Glutamatergic neuron (in vitro differentiated cells): Measurements from ENCODE around the gene TNFRSF1A. TPM values are rescaled to one million over a fixed set of nuclear protein-coding genes. Genes with fewer than 3 reads are reported as not detected.

Experiments used
- DNase-seq: peaks from one replicate; pipeline ENCODE4 v3.0.0; 2022
- H3K27ac Mint-ChIP-seq: one replicate; pipeline ENCODE4 v1.8.0; 2020; ENCODE audit warnings: mild to moderate bottlenecking, mixed read lengths, inconsistent platforms; ENCODE audit not compliant: unreplicated experiment
- H3K27me3 Mint-ChIP-seq: one replicate; pipeline ENCODE4 v1.8.0; 2020; ENCODE audit warnings: mild to moderate bottlenecking, moderate library complexity, mixed read lengths, inconsistent platforms; ENCODE audit not compliant: unreplicated experiment
- H3K36me3 Mint-ChIP-seq: one replicate; pipeline ENCODE4 v1.8.0; 2020; ENCODE audit warnings: mild to moderate bottlenecking, mixed read lengths, inconsistent platforms; ENCODE audit not compliant: unreplicated experiment
- H3K4me1 Mint-ChIP-seq: one replicate; pipeline ENCODE4 v1.8.0; 2020; ENCODE audit warnings: mild to moderate bottlenecking, low read depth, mixed read lengths, inconsistent platforms; ENCODE audit not compliant: unreplicated experiment
- H3K4me3 Mint-ChIP-seq: one replicate; pipeline ENCODE4 v1.8.0; 2020; ENCODE audit warnings: mild to moderate bottlenecking, mixed read lengths, inconsistent platforms; ENCODE audit not compliant: unreplicated experiment
- H3K9me3 Mint-ChIP-seq: one replicate; pipeline ENCODE4 v1.8.0; 2020; ENCODE audit warnings: mild to moderate bottlenecking, moderate library complexity, mixed read lengths, inconsistent platforms; ENCODE audit not compliant: unreplicated experiment
- total RNA-seq: library from RNA; stranded (reverse); fragmentation: NEBNext Ultra II Directional; extraction: Animal tissue kit (Norgen Biotek cat#: 25700); gene quantifications from one replicate; pipeline ENCODE4 v1.2.1, GENCODE V29; 2021; ENCODE audit not compliant: unreplicated experiment
- TF ChIP-seq, protein P1 (sequence below): fragments of 200-600 bp; sonication (generic); IDR thresholded peaks from one replicate; pipeline ENCODE4 v1.5.0; 2021; ENCODE audit not compliant: partially characterized antibody, unreplicated experiment

Gene TNFRSF1A
- total RNA-seq, 1 donor from 2014 or later = 7.4 TPM

- no peak for DNase-seq
- no peaks in the 10 kb centered on the region for H3K36me3 Mint-ChIP-seq
- H3K27me3 Mint-ChIP-seq = peaks cover 13% of the 10 kb centered on the region
- peaks cover 14% of the 10 kb centered on the region for H3K4me1 Mint-ChIP-seq
- TF ChIP-seq, protein P1, sequence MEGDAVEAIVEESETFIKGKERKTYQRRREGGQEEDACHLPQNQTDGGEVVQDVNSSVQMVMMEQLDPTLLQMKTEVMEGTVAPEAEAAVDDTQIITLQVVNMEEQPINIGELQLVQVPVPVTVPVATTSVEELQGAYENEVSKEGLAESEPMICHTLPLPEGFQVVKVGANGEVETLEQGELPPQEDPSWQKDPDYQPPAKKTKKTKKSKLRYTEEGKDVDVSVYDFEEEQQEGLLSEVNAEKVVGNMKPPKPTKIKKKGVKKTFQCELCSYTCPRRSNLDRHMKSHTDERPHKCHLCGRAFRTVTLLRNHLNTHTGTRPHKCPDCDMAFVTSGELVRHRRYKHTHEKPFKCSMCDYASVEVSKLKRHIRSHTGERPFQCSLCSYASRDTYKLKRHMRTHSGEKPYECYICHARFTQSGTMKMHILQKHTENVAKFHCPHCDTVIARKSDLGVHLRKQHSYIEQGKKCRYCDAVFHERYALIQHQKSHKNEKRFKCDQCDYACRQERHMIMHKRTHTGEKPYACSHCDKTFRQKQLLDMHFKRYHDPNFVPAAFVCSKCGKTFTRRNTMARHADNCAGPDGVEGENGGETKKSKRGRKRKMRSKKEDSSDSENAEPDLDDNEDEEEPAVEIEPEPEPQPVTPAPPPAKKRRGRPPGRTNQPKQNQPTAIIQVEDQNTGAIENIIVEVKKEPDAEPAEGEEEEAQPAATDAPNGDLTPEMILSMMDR = no peak
- no peak overlapping the region for H3K27ac Mint-ChIP-seq
- H3K9me3 Mint-ChIP-seq = peaks cover 2% of the 10 kb centered on the region
- H3K4me3 Mint-ChIP-seq = no peak overlapping the region
These were observed 13.7 kb downstream of the TNFRSF1A start for GRCh38 chr12:6328045-6328779.

DNA sequence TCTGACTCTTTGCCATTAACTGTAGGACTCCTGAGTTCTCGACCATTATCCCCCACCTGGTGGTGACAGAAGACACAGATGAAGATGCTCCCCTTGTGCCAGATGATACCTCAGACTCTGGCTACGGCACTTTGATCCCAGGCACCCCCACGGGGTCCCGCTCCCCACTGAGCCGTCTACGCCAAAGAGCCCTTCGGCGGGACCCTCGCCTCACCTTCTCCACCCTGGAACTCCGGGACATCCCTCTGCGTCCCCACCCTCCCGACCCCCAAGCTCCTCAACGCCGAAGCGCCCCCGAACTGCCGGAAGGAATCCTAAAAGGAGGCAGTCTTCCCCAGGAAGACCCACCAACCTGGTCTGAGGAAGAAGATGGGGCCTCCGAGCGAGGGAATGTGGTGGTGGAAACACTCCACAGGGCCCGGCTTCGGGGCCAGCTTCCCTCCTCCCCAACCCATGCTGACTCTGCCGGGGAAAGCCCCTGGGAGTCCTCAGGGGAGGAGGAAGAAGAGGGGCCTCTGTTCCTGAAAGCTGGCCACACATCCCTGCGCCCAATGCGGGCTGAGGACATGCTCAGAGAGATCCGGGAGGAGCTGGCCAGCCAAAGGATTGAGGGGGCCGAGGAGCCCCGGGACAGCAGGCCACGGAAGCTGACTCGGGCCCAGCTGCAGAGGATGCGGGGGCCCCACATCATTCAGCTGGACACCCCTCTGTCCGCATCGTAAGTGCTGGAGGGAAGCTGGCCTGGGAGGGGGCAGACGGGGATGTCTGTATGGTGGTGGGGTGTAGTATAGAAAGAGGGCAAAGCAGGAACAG lies 14.4 kb downstream of the TNFRSF1A start:
- no peak for DNase-seq
- H3K9me3 Mint-ChIP-seq = peaks cover 2% of the 10 kb centered on the region
- TF ChIP-seq, protein P1 = no peak
- no peaks in the 10 kb centered on the region for H3K36me3 Mint-ChIP-seq
- peaks cover 13% of the 10 kb centered on the region for H3K27me3 Mint-ChIP-seq
- peaks cover 19% of the 10 kb centered on the region for H3K4me1 Mint-ChIP-seq
- H3K4me3 Mint-ChIP-seq = no peak overlapping the region
- no peak overlapping the region for H3K27ac Mint-ChIP-seq

DNA sequence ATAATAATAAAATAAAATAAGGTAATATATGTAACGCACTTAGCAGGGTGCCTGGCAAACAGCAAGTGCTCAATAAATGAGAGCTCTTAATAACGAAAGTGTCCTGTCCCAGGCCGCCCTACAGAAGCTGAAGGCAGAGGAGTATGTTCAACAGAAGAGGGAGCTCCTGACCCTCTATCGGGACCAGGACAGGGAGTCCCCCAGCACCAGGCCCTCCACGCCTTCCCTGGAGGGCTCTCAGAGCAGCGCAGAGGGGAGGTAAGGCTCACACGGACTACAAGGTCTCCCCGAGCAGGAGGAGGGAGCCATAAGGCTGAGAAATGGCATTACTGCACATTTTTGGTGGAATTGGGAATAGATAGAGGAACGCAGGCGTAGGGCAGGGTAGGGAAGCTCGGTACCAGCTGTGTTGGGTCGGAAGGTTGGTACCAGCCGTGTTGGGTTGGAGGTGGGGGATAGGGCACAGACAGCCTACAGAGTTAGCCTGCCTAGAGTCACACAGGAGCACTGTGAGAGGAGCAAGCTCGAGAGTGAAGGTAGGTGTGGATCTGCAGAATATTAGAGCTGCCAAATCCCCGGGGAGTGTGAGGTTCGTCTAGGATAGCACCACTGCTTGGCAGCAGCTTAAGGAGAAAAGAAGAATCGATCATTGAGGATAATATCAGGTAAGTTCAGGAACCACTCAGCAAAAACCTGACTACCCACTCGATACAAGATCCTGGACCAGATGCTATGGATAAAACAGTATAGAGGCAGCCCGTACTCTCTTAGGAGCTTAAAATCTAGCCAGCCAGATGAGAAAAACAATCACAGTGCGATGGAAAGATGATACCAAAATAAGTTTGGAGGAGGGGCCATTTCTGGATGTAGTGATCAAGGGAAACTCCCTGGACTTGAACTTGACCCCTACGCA lies 15.3 kb downstream of the TNFRSF1A start:
- Mint-ChIP-seq H3K36me3 (no peaks in the 10 kb centered on the region), H3K27me3 (peaks cover 13% of the 10 kb centered on the region), H3K4me1 (peaks cover 19% of the 10 kb centered on the region), H3K4me3 (no peak overlapping the region), H3K27ac (no peak overlapping the region), H3K9me3 (peaks cover 2% of the 10 kb centered on the region)
- peak; percentile 48 for DNase-seq
- TF ChIP-seq, protein P1 = no peak

GRCh38 chr12:6324936-6325750 lies 16.7 kb downstream of the TNFRSF1A start:
- Mint-ChIP-seq H3K27ac (no peak overlapping the region), H3K4me1 (peaks cover 19% of the 10 kb centered on the region), H3K27me3 (peaks cover 4% of the 10 kb centered on the region), H3K36me3 (no peaks in the 10 kb centered on the region), H3K4me3 (no peak overlapping the region), H3K9me3 (peaks cover 2% of the 10 kb centered on the region)
- TF ChIP-seq, protein P1 = no peak
- DNase-seq = no peak
